Natural killer cell (primary cell): ENCODE measurements around the gene UST. TPM values are rescaled to one million over a fixed set of nuclear protein-coding genes. Genes with fewer than 3 reads are reported as not detected.

Experiments used
- ATAC-seq, 3 donors: fragments of 150-1000 bp in 2 of 3; fragments of 200-7000 bp in 1 of 3; cut with Tn5 transposase; 1 replicate in 1 of 3; 2 replicates in 2 of 3; pipeline ENCODE4 v1.10.0; 2021; ENCODE audit warnings: mild to moderate bottlenecking in 2 of 3, moderate library complexity in 2 of 3
- DNase-seq, 2 donors: peaks; one replicate each; pipeline versions ENCODE4 v3.0.0 to v3.0.0-alpha.2; 2013 to 2021; ENCODE audit warnings: mixed read lengths in 1 of 2
- H3K27ac ChIP-seq: one replicate; pipeline ENCODE4 v1.5.1; 2013; ENCODE audit warnings: mild to moderate bottlenecking, low read length
- H3K27me3 ChIP-seq: one replicate; pipeline ENCODE4 v1.6.1; 2013; ENCODE audit warnings: low read length; ENCODE audit not compliant: control insufficient read depth, insufficient read depth
- H3K36me3 ChIP-seq: one replicate; pipeline ENCODE4 v1.6.1; 2013; ENCODE audit warnings: low read length; ENCODE audit not compliant: control insufficient read depth, insufficient read depth
- H3K4me1 ChIP-seq: one replicate; pipeline ENCODE4 v1.6.1; 2013; ENCODE audit warnings: low read length; ENCODE audit not compliant: control insufficient read depth, insufficient read depth
- H3K4me3 ChIP-seq: one replicate; pipeline ENCODE4 v1.5.1; 2013; ENCODE audit warnings: low read length
- H3K9me3 ChIP-seq: one replicate; pipeline ENCODE4 v1.6.1; 2013; ENCODE audit warnings: low read length; ENCODE audit not compliant: control insufficient read depth, insufficient read depth
- H3K27ac Mint-ChIP-seq, 2 donors: one replicate each; pipeline ENCODE4 v1.8.0; 2022; ENCODE audit warnings: mild to moderate bottlenecking in 2 of 2, mixed read lengths in 2 of 2, moderate library complexity in 1 of 2
- H3K27me3 Mint-ChIP-seq, 2 donors: one replicate each; pipeline ENCODE4 v1.8.0; 2022; ENCODE audit warnings: low read depth in 2 of 2, mixed read lengths in 2 of 2
- H3K36me3 Mint-ChIP-seq: one replicate; pipeline ENCODE4 v1.8.0; 2022; ENCODE audit warnings: mixed read lengths
- H3K4me1 Mint-ChIP-seq, 2 donors: one replicate each; pipeline ENCODE4 v1.8.0; 2022; ENCODE audit warnings: mixed read lengths in 2 of 2
- H3K4me3 Mint-ChIP-seq: one replicate; pipeline ENCODE4 v1.8.0; 2022; ENCODE audit warnings: mild to moderate bottlenecking, moderate library complexity, mixed read lengths
- H3K9me3 Mint-ChIP-seq, 2 donors: one replicate each; pipeline ENCODE4 v1.8.0; 2022; ENCODE audit warnings: mixed read lengths in 2 of 2
- WGBS: methylation state at CpG from one replicate; pipeline ENCODE4 v1.1.7; 2013; ENCODE audit warnings: missing lambda C conversion rate; ENCODE audit not compliant: insufficient coverage; 5-methylcytosine and 5-hydroxymethylcytosine counted together
- intact Hi-C: fragments of 100-400 bp; cut with micrococcal nuclease; formaldehyde crosslinking; loops from one replicate; pipeline ENCODE4 v1.14.2; 2022
- total RNA-seq, 4 donors: library from RNA; stranded (reverse); fragments of 120-200 nt in 1 of 4; gene quantifications; one replicate each; pipeline versions ENCODE4 v1.2.3 to v1.2.4, GENCODE V29; 2013 to 2022
- TF ChIP-seq, protein P1 (sequence below): fragments of 200-600 bp; IDR thresholded peaks from one replicate; pipeline ENCODE4 v1.8.0; 2022; ENCODE audit warnings: antibody characterized with exemption

Gene UST
- total RNA-seq, 3 donors from 2014 or later (not counting 1 experiment from before 2014, with no cell fraction given) = 6.3 to 11.9 (median 10.6) TPM

DNA sequence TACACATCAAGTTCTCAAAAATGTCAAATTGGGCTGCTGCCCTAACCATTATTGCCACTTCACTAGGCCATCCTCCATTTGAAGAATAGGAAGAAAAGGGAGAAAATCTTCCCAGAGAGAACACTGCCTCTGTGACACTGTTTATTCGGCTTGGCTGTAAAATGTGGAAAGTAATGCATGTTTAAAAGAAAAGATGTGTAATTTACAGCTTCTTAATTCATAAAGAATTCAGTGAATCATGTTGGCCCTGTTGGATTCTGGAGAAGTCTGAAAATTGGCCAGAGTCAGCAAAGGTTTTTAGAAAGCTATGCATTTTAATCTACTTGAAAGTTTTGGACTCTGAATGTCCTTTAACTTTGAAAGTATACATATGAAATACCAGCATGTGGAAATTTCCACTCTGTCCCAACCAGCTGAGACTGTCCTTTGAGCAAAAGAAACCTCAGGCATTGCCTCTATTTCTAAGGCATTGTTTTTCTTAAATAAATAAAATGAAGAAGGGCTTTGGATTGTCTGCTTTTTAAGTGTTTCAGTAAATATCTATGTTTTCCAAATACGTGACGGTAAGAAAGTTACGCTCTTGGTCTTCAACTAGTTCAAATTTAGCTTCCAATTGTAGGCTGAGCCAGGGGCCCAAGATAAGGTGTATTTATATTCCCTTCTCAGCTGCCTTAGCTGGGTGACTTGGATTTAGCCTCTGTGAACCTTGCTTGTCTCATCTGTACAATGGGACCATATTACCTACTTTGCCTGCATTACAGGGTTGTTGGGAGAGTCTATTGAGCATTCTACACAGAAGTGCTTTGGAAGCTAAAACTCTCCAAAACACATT lies 222.2 kb downstream of the UST start:
- peaks cover 0 to 12% of the 10 kb centered on the region in 2 donors for H3K4me1 Mint-ChIP-seq
- Histone ChIP-seq H3K9me3 (no peaks in the 10 kb centered on the region), H3K27ac (no peak overlapping the region), H3K36me3 (peaks cover 14% of the 10 kb centered on the region), H3K4me1 (peaks cover 8% of the 10 kb centered on the region), H3K27me3 (no peaks in the 10 kb centered on the region), H3K4me3 (no peak overlapping the region)
- no peaks in the 10 kb centered on the region for H3K27me3 Mint-ChIP-seq
- 94% methylated on average over 4 of the region's 4 CpGs for WGBS
- ATAC-seq (no peak), DNase-seq (no peak)
- no peaks in the 10 kb centered on the region for H3K9me3 Mint-ChIP-seq
- no peak overlapping the region for H3K27ac Mint-ChIP-seq
- no peak overlapping the region for H3K4me3 Mint-ChIP-seq
- intact Hi-C loops = no loop called here
- TF ChIP-seq, protein P1, sequence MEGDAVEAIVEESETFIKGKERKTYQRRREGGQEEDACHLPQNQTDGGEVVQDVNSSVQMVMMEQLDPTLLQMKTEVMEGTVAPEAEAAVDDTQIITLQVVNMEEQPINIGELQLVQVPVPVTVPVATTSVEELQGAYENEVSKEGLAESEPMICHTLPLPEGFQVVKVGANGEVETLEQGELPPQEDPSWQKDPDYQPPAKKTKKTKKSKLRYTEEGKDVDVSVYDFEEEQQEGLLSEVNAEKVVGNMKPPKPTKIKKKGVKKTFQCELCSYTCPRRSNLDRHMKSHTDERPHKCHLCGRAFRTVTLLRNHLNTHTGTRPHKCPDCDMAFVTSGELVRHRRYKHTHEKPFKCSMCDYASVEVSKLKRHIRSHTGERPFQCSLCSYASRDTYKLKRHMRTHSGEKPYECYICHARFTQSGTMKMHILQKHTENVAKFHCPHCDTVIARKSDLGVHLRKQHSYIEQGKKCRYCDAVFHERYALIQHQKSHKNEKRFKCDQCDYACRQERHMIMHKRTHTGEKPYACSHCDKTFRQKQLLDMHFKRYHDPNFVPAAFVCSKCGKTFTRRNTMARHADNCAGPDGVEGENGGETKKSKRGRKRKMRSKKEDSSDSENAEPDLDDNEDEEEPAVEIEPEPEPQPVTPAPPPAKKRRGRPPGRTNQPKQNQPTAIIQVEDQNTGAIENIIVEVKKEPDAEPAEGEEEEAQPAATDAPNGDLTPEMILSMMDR = no peak
- no peaks in the 10 kb centered on the region for H3K36me3 Mint-ChIP-seq

DNA sequence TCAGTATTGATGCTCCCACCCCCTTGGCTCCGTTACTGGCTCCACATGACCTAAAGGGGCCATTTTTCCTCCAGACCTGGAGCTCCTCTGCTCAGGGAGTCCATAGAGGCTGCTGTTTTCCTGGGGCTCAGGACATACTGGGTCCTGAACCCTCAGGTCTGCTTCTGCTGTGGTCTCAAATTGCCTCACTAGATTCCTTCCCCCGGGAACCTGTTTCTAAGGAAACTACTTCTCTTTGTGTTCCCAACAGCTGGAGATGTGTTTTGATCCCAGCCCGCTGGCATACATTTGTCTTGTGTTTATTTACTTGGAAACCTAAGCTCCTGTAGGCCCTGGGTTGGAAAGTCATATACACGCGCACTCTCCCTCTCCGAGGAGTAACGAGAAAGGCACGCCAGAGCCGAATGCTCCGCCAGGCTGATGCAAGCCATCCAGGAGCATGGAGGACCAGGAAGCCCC lies 222.8 kb downstream of the UST start:
- no peaks in the 10 kb centered on the region for H3K27me3 Mint-ChIP-seq
- TF ChIP-seq, protein P1 = no peak
- Histone ChIP-seq H3K4me3 (no peak overlapping the region), H3K27ac (no peak overlapping the region), H3K36me3 (peaks cover 12% of the 10 kb centered on the region), H3K27me3 (no peaks in the 10 kb centered on the region), H3K4me1 (peaks cover 8% of the 10 kb centered on the region), H3K9me3 (no peaks in the 10 kb centered on the region)
- intact Hi-C loops = no loop called here
- ATAC-seq (no peak), DNase-seq (no peak)
- peaks cover 0 to 12% of the 10 kb centered on the region in 2 donors for H3K4me1 Mint-ChIP-seq
- no peaks in the 10 kb centered on the region for H3K36me3 Mint-ChIP-seq
- WGBS = 98% methylated on average over 10 of the region's 10 CpGs
- no peaks in the 10 kb centered on the region for H3K9me3 Mint-ChIP-seq
- H3K27ac Mint-ChIP-seq = no peak overlapping the region
- H3K4me3 Mint-ChIP-seq = no peak overlapping the region

DNA sequence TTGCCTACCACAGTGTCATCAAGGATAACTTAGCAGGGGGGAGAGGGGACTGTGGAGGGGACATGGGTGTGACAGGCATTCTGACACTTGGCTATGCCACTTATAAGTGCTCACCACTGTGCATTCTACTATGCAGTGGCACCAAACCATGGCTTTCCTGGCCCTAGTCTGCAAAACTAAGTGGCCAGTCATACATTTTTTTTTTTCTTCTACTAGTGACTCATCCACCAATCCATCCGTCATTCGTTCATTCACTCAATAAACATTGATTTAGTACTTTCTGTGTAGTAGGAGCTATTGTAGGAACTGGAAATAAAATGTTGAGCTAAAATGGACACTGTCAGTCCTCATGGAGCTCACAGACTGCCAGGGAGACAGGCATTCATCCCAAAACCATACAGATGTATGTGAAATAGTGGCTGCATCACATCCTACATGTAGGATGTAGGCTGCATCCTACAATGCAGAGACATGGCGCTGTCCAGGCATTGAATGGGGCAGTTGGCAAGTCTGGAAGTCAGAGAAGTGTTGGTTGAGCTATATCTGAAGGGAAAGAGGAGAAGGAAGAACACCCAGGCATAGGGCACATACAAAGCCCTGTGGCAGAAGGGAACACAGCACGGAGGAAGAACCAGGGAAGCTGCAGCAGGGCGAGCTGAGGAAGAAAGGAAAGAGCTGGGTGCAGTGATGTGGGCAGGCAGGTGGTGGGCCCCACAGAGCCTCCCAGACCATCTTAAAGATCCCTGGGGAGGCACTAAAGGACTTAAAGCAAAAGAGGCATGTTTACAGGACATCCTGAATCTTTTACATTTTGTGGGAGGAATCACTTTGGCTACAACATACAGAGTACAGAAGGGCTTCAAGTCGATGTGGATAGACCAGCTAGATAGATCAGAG lies 224.4 kb downstream of the UST start:
- ATAC-seq (no peak), DNase-seq (no peak)
- Mint-ChIP-seq H3K27ac (no peak overlapping the region), H3K9me3 (no peaks in the 10 kb centered on the region), H3K27me3 (no peaks in the 10 kb centered on the region), H3K36me3 (no peaks in the 10 kb centered on the region), H3K4me1 (peaks cover 0 to 12% of the 10 kb centered on the region in 2 donors), H3K4me3 (no peak overlapping the region)
- Histone ChIP-seq H3K27me3 (no peaks in the 10 kb centered on the region), H3K9me3 (no peaks in the 10 kb centered on the region), H3K27ac (no peak overlapping the region), H3K4me1 (peaks cover 8% of the 10 kb centered on the region), H3K4me3 (no peak overlapping the region), H3K36me3 (peaks cover 3% of the 10 kb centered on the region)
- TF ChIP-seq, protein P1 = no peak
- WGBS = 69% methylated on average over 4 of the region's 6 CpGs
- intact Hi-C loops = no loop called here
